LNCaP clone FGC (cell line): Measurements from ENCODE around the gene CSF2.

Source experiments
- DNase-seq: peaks from one replicate; pipeline ENCODE4 v3.0.0-alpha.2; 2011; ENCODE audit warnings: low read depth
- H3K4me3 ChIP-seq: 2 replicates; pipeline ENCODE4 v1.5.1; 2011; ENCODE audit warnings: mild to moderate bottlenecking, low read depth, low read length, control low read depth
- CTCF ChIP-seq: IDR thresholded peaks from 2 replicates; pipeline ENCODE4 v1.5.1; 2012; ENCODE audit warnings: mild to moderate bottlenecking; ENCODE audit not compliant: control insufficient read depth, insufficient read depth; ENCODE audit errors: extremely low read depth

CSF2 gene

GRCh38 chr5:132100672-132101261, 27.2 kb downstream of the CSF2 start:
- H3K4me3 ChIP-seq, result no peak overlapping the region

GRCh38 chr5:132101385-132101880, 27.8 kb downstream of the CSF2 start:
- no peak overlapping the region for H3K4me3 ChIP-seq
- TF ChIP-seq CTCF, result no peak
- no peak for DNase-seq

More at GRCh38 chr5:132100672-132101261, 27.2 kb downstream of the CSF2 start:
- DNase-seq, result no peak
- no peak for TF ChIP-seq CTCF

- no peak for TF ChIP-seq CTCF
- H3K4me3 ChIP-seq, result no peak overlapping the region
- DNase-seq, result no peak
These were observed 28.6 kb downstream of the CSF2 start for GRCh38 chr5:132102101-132102701.

GRCh38 chr5:132102944-132103331, 29.3 kb downstream of the CSF2 start:
- DNase-seq, result no peak
- TF ChIP-seq CTCF, result no peak
- no peak overlapping the region for H3K4me3 ChIP-seq

GRCh38 chr5:132103332-132103951, 29.9 kb downstream of the CSF2 start:
- DNase-seq, result no peak
- TF ChIP-seq CTCF, result no peak
- no peak overlapping the region for H3K4me3 ChIP-seq

GRCh38 chr5:132103969-132104391, 30.4 kb downstream of the CSF2 start:
- no peak for TF ChIP-seq CTCF
- DNase-seq, result no peak
- H3K4me3 ChIP-seq, result no peak overlapping the region
